AG10803 (cell line): ENCODE data around the gene KDM1A.

ENCODE experiments used
- DNase-seq: peaks from one replicate; pipeline ENCODE4 v3.0.0; 2010; ENCODE audit warnings: low read depth
- H3K4me3 ChIP-seq: 2 replicates; pipeline ENCODE4 v1.5.1; 2011; ENCODE audit warnings: mild to moderate bottlenecking, low read length, control low read depth
- CTCF ChIP-seq: conservative IDR thresholded peaks from 2 replicates; pipeline ENCODE4 v1.5.1; 2011; ENCODE audit warnings: mild to moderate bottlenecking, low read length, control low read depth, inconsistent platforms

KDM1A gene

GRCh38 chr1:23037081-23037740 lies 17.9 kb downstream of the KDM1A start:
- peak; percentile 33 for DNase-seq
- no peak for TF ChIP-seq CTCF
- H3K4me3 ChIP-seq = no peak overlapping the region

- no peak for TF ChIP-seq CTCF
- DNase-seq = no peak
- no peak overlapping the region for H3K4me3 ChIP-seq
Observed at GRCh38 chr1:23039308-23039826, 20.1 kb downstream of the KDM1A start.

GRCh38 chr1:23040509-23040908 lies 21.2 kb downstream of the KDM1A start:
- TF ChIP-seq CTCF = no peak
- no peak for DNase-seq
- no peak overlapping the region for H3K4me3 ChIP-seq

GRCh38 chr1:23044035-23044434 lies 24.8 kb downstream of the KDM1A start:
- no peak for TF ChIP-seq CTCF
- H3K4me3 ChIP-seq = no peak overlapping the region

GRCh38 chr1:23050201-23050600 lies 30.9 kb downstream of the KDM1A start:
- no peak for TF ChIP-seq CTCF
- no peak overlapping the region for H3K4me3 ChIP-seq
- no peak for DNase-seq

More at GRCh38 chr1:23044035-23044434, 24.8 kb downstream of the KDM1A start:
- no peak for DNase-seq

GRCh38 chr1:23051290-23051909 lies 32.1 kb downstream of the KDM1A start:
- no peak for TF ChIP-seq CTCF
- H3K4me3 ChIP-seq = no peak overlapping the region
- DNase-seq = no peak

- TF ChIP-seq CTCF = no peak
- no peak for DNase-seq
- H3K4me3 ChIP-seq = no peak overlapping the region
Observed at GRCh38 chr1:23057301-23057700, 38.0 kb downstream of the KDM1A start.
